ENCODE results near the gene MAEA. TPM values are rescaled to one million over a fixed set of nuclear protein-coding genes. Genes with fewer than 3 reads are reported as not detected.

The MAEA gene
- polyA plus RNA-seq, 1 donor, result 40.3 TPM

- DNase-seq, result no peak
Observed at GRCh38 chr4:1380368-1381151, 90.9 kb downstream of the MAEA start.

GRCh38 chr4:1381181-1381621 is 91.5 kb downstream of the MAEA start:
- no peak for DNase-seq

GRCh38 chr4:1381944-1382541 is 92.4 kb downstream of the MAEA start:
- DNase-seq, result no peak

GRCh38 chr4:1382776-1383727 is 93.4 kb downstream of the MAEA start:
- DNase-seq, result no peak

GRCh38 chr4:1383728-1384591 is 94.3 kb downstream of the MAEA start:
- no peak for DNase-seq

- no peak for DNase-seq
Observed at GRCh38 chr4:1384675-1385372, 95.1 kb downstream of the MAEA start.

- DNase-seq, result no peak
Observed at GRCh38 chr4:1385373-1386340, 96.0 kb downstream of the MAEA start.

Other genes with a start within 250 kb of the MAEA start
- 3.6 TPM for gene RNF212, start 176.3 kb upstream of the MAEA start, polyA plus RNA-seq (ENCODE audit: insufficient read length)
- 48.0 TPM for gene SPON2, start 117.3 kb upstream of the MAEA start, polyA plus RNA-seq (ENCODE audit: insufficient read length)
- gene CTBP1, start 40.8 kb upstream of the MAEA start, polyA plus RNA-seq (ENCODE audit: insufficient read length), result 133 TPM
- 9.7 TPM for gene UVSSA, start 57.3 kb downstream of the MAEA start, polyA plus RNA-seq (ENCODE audit: insufficient read length)
- not detected for gene NKX1-1, start 116.6 kb downstream of the MAEA start, polyA plus RNA-seq (ENCODE audit: insufficient read length)